Astrocyte (in vitro differentiated cells and primary cell): ENCODE data around the gene ADGRD1. TPM values are rescaled to one million over a fixed set of nuclear protein-coding genes. Genes with fewer than 3 reads are reported as not detected.

Source experiments
- DNase-seq: peaks from one replicate; pipeline ENCODE4 v3.0.0-alpha.2; 2010; ENCODE audit warnings: low read depth
- FAIRE-seq: peaks from 2 replicates; lab custom pipeline; 2011; peaks lifted over from hg19 to GRCh38; lab: Jason Lieb, UNC
- H2AFZ ChIP-seq: 2 replicates; pipeline ENCODE4 v1.6.0; 2012; ENCODE audit warnings: low read depth, low read length, inconsistent platforms
- H3K27ac ChIP-seq: 2 replicates; pipeline ENCODE4 v1.5.1; 2011; ENCODE audit warnings: low read depth, low read length, inconsistent platforms
- H3K27me3 ChIP-seq: 2 replicates; pipeline ENCODE4 v1.6.0; 2011; ENCODE audit warnings: low read length, inconsistent platforms; ENCODE audit not compliant: insufficient read depth
- H3K36me3 ChIP-seq: 2 replicates; pipeline ENCODE4 v1.5.1; 2011; ENCODE audit warnings: low read length, inconsistent platforms; ENCODE audit not compliant: insufficient read depth
- H3K4me1 ChIP-seq: 2 replicates; pipeline ENCODE4 v1.5.1; 2011; ENCODE audit warnings: low read length, inconsistent platforms; ENCODE audit not compliant: insufficient read depth
- H3K4me2 ChIP-seq: 2 replicates; pipeline ENCODE4 v1.6.0; 2012; ENCODE audit warnings: low read length, inconsistent platforms
- H3K4me3 ChIP-seq: 2 replicates; pipeline ENCODE4 v1.5.1; 2011; ENCODE audit warnings: low read depth, mild to moderate bottlenecking, low read length, inconsistent platforms; ENCODE audit not compliant: insufficient read depth
- H3K79me2 ChIP-seq: 2 replicates; pipeline ENCODE4 v1.6.0; 2012; ENCODE audit warnings: mild to moderate bottlenecking, low read length, inconsistent platforms; ENCODE audit not compliant: insufficient read depth
- H3K9ac ChIP-seq: 2 replicates; pipeline ENCODE4 v1.6.0; 2012; ENCODE audit warnings: mild to moderate bottlenecking, low read length, inconsistent platforms
- H3K9me3 ChIP-seq: 2 replicates; pipeline ENCODE4 v1.5.1; 2012; ENCODE audit warnings: low read depth, mild to moderate bottlenecking, low read length, inconsistent platforms; ENCODE audit not compliant: insufficient read depth
- H4K20me1 ChIP-seq: 2 replicates; pipeline ENCODE4 v1.6.0; 2012; ENCODE audit warnings: low read length, inconsistent platforms; ENCODE audit not compliant: insufficient read depth
- H3K27ac Mint-ChIP-seq: one replicate; pipeline ENCODE4 v1.8.0; 2021; ENCODE audit warnings: mild to moderate bottlenecking, mixed read lengths; ENCODE audit not compliant: unreplicated experiment
- H3K27me3 Mint-ChIP-seq: one replicate; pipeline ENCODE4 v1.8.0; 2021; ENCODE audit warnings: low read depth, mixed read lengths; ENCODE audit not compliant: unreplicated experiment
- H3K36me3 Mint-ChIP-seq: one replicate; pipeline ENCODE4 v1.8.0; 2021; ENCODE audit warnings: low read depth, mixed read lengths; ENCODE audit not compliant: unreplicated experiment
- H3K4me1 Mint-ChIP-seq: one replicate; pipeline ENCODE4 v1.8.0; 2021; ENCODE audit warnings: low read depth, mixed read lengths; ENCODE audit not compliant: unreplicated experiment
- H3K4me3 Mint-ChIP-seq: one replicate; pipeline ENCODE4 v1.8.0; 2021; ENCODE audit warnings: mild to moderate bottlenecking, moderate library complexity, mixed read lengths; ENCODE audit not compliant: unreplicated experiment
- H3K9me3 Mint-ChIP-seq: one replicate; pipeline ENCODE4 v1.8.0; 2021; ENCODE audit warnings: mild to moderate bottlenecking, mixed read lengths; ENCODE audit not compliant: unreplicated experiment
- EZH2 ChIP-seq: IDR thresholded peaks from 2 replicates; pipeline ENCODE4 v1.6.1; 2012; ENCODE audit warnings: mild to moderate bottlenecking, low read length, inconsistent platforms; ENCODE audit not compliant: insufficient read depth
- total RNA-seq: library from RNA; stranded (reverse); gene quantifications from 2 replicates; pipeline ENCODE4 v1.2.1, GENCODE V29; 2021
- TF ChIP-seq, protein P1 (sequence below): IDR thresholded peaks from 2 replicates; pipeline ENCODE4 v1.5.1; 2011; ENCODE audit warnings: low read depth, mild to moderate bottlenecking, inconsistent platforms, low read length, moderate library complexity; ENCODE audit not compliant: insufficient read depth

ADGRD1 gene
- total RNA-seq, 1 donor from 2014 or later: 3.0 TPM

DNA sequence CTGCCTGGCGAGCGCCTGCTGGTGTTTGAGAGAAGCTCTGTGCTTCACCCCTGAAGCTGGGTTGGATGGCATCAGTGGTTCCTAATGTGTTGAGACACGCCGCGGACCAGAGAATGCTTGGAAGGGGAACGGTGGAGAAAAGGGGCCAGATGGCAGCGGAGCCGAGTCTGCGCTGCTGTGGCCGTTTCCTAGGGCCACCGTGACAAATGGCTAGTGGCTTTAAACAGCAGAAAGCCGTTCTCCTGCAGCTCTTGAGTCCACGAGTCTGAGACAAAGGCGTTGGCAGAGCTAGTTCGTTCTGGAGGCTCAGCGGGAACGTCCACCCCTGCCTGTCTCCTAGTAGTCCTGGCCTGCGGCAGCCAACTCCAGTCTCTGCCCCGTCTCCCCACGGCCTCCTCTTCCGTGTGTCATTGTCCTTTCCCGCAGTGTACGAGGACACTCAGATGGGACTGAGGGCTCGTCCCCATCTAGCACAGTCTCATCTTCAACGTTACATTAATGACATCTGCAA is 103.6 kb downstream of the ADGRD1 start:
- no peak overlapping the region for H2AFZ ChIP-seq
- Mint-ChIP-seq H3K27me3 (peaks cover 48% of the 10 kb centered on the region), H3K27ac (no peak overlapping the region), H3K4me3 (no peak overlapping the region), H3K36me3 (no peaks in the 10 kb centered on the region), H3K4me1 (no peaks in the 10 kb centered on the region), H3K9me3 (peaks cover 5% of the 10 kb centered on the region)
- H3K9ac ChIP-seq: no peak overlapping the region
- no peaks in the 10 kb centered on the region for H3K4me1 ChIP-seq
- H4K20me1 ChIP-seq: no peaks in the 10 kb centered on the region
- H3K27me3 ChIP-seq: no peaks in the 10 kb centered on the region
- TF ChIP-seq EZH2: no peak
- TF ChIP-seq, protein P1, sequence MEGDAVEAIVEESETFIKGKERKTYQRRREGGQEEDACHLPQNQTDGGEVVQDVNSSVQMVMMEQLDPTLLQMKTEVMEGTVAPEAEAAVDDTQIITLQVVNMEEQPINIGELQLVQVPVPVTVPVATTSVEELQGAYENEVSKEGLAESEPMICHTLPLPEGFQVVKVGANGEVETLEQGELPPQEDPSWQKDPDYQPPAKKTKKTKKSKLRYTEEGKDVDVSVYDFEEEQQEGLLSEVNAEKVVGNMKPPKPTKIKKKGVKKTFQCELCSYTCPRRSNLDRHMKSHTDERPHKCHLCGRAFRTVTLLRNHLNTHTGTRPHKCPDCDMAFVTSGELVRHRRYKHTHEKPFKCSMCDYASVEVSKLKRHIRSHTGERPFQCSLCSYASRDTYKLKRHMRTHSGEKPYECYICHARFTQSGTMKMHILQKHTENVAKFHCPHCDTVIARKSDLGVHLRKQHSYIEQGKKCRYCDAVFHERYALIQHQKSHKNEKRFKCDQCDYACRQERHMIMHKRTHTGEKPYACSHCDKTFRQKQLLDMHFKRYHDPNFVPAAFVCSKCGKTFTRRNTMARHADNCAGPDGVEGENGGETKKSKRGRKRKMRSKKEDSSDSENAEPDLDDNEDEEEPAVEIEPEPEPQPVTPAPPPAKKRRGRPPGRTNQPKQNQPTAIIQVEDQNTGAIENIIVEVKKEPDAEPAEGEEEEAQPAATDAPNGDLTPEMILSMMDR: no peak
- no peaks in the 10 kb centered on the region for H3K36me3 ChIP-seq
- no peak overlapping the region for H3K4me2 ChIP-seq
- H3K27ac ChIP-seq: no peak overlapping the region
- H3K4me3 ChIP-seq: no peak overlapping the region
- DNase-seq (no peak), FAIRE-seq (no peak)
- H3K79me2 ChIP-seq: no peaks in the 10 kb centered on the region
- no peaks in the 10 kb centered on the region for H3K9me3 ChIP-seq

DNA sequence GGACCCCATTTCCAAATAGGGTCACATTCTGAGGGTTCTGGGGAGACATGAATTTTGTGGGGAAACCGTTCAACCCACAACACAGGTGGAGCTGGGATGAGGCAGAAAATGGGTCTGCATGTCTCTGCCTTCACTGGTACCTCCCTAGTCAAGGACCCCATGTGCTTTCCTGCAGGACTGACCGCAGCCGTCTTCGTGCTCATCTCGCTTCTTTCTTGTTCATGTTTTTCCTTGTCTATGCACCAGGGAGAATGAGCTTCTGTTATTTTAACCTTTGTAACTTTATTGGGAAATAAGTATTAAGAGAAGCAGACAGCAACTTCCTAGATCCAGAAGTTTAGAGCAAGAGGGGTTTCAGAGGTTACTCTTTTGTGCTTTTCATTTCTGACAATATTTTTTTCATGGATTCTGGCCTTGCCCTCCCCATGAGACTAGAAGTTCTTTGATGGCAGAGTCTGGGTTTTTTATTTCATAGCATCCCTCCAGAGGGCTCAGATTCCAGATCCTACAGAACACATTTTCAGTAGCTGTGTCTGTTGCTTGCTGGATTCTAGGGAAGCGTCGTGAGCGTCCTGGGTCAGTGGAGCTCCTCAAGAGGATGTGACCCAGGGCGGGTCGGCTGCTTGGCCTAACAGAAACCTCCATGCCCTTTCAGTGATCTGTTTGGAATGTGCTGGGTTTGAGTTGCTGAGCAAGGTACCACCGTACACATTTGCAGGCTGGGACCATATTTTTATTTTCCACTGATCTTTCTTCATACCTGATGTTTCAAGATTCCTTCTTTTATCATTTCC is 104.2 kb downstream of the ADGRD1 start:
- Histone ChIP-seq H4K20me1 (no peaks in the 10 kb centered on the region), H3K79me2 (no peaks in the 10 kb centered on the region), H3K4me2 (no peak overlapping the region), H3K9me3 (no peaks in the 10 kb centered on the region), H3K27ac (no peak overlapping the region), H3K36me3 (no peaks in the 10 kb centered on the region), H3K4me1 (no peaks in the 10 kb centered on the region), H3K9ac (no peak overlapping the region), H2AFZ (no peak overlapping the region), H3K4me3 (no peak overlapping the region), H3K27me3 (no peaks in the 10 kb centered on the region)
- TF ChIP-seq, protein P1: no peak
- no peak for TF ChIP-seq EZH2
- no peaks in the 10 kb centered on the region for H3K36me3 Mint-ChIP-seq
- H3K9me3 Mint-ChIP-seq: peaks cover 5% of the 10 kb centered on the region
- DNase-seq (no peak), FAIRE-seq (no peak)
- H3K4me3 Mint-ChIP-seq: no peak overlapping the region
- H3K27ac Mint-ChIP-seq: no peak overlapping the region
- H3K27me3 Mint-ChIP-seq: peaks cover 45% of the 10 kb centered on the region
- no peaks in the 10 kb centered on the region for H3K4me1 Mint-ChIP-seq

DNA sequence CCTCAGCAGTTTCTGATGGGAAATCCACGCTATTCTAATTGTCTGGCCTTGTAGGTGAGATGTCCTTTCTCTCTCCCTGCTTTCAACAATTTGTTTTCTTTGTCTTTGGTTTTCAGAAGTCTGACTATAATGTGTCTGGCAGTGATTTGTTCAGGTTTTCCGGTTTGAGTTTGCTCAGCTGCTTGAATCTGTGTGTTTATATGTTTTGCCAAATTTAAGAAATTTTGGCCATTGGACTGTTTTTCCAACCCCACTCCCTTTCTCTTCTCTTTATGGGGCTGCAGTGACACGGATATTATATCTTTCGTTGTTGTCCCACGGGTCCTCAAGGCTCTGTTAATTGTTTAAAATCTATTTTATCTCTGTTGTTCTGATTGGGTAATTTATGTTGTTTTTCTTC is 105.0 kb downstream of the ADGRD1 start:
- no peaks in the 10 kb centered on the region for H3K4me1 ChIP-seq
- Mint-ChIP-seq H3K36me3 (no peaks in the 10 kb centered on the region), H3K27ac (no peak overlapping the region), H3K9me3 (peaks cover 5% of the 10 kb centered on the region), H3K4me1 (no peaks in the 10 kb centered on the region), H3K27me3 (peaks cover 39% of the 10 kb centered on the region), H3K4me3 (no peak overlapping the region)
- no peaks in the 10 kb centered on the region for H3K79me2 ChIP-seq
- no peak overlapping the region for H3K4me2 ChIP-seq
- TF ChIP-seq, protein P1: no peak
- TF ChIP-seq EZH2: no peak
- H3K27ac ChIP-seq: no peak overlapping the region
- FAIRE-seq (no peak), DNase-seq (no peak)
- no peaks in the 10 kb centered on the region for H3K36me3 ChIP-seq
- no peaks in the 10 kb centered on the region for H3K27me3 ChIP-seq
- H3K9me3 ChIP-seq: no peaks in the 10 kb centered on the region
- H3K4me3 ChIP-seq: no peak overlapping the region
- H2AFZ ChIP-seq: no peak overlapping the region
- H4K20me1 ChIP-seq: no peaks in the 10 kb centered on the region
- H3K9ac ChIP-seq: no peak overlapping the region
